22Rv1 (cell line): ENCODE measurements around the gene ZNF689.

ENCODE experiments used
- H3K27ac ChIP-seq: fragments of 450-650 bp; 2 replicates; pipeline ENCODE4 v1.5.1; 2017
- CTCF ChIP-seq: fragments of 450-650 bp; IDR thresholded peaks from 2 replicates; pipeline ENCODE4 v1.5.1; 2017; ENCODE audit warnings: mild to moderate bottlenecking
- ZFX ChIP-seq: fragments of 450-650 bp; IDR thresholded peaks from 2 replicates; pipeline ENCODE4 v1.6.1; 2017; ENCODE audit warnings: antibody characterized with exemption, borderline replicate concordance

ZNF689 gene

GRCh38 chr16:30628628-30629540 lies 18.7 kb upstream of the ZNF689 start:
- TF ChIP-seq CTCF (peak; percentile 92), ZFX (no peak)
- H3K27ac ChIP-seq = no peak overlapping the region

- TF ChIP-seq ZFX = no peak
- TF ChIP-seq CTCF = no peak
- no peak overlapping the region for H3K27ac ChIP-seq
Measured at GRCh38 chr16:30626236-30626635, 16.0 kb upstream of the ZNF689 start.

- H3K27ac ChIP-seq = no peak overlapping the region
- TF ChIP-seq ZFX = no peak
- TF ChIP-seq CTCF = no peak
Measured at GRCh38 chr16:30623536-30624283, 13.5 kb upstream of the ZNF689 start.

- H3K27ac ChIP-seq = no peak overlapping the region
Measured at GRCh38 chr16:30622455-30623032, 12.4 kb upstream of the ZNF689 start.

GRCh38 chr16:30621765-30622164 lies 11.6 kb upstream of the ZNF689 start:
- no peak overlapping the region for H3K27ac ChIP-seq
- TF ChIP-seq CTCF = no peak
- no peak for TF ChIP-seq ZFX

More at GRCh38 chr16:30622455-30623032, 12.4 kb upstream of the ZNF689 start:
- TF ChIP-seq ZFX = no peak
- no peak for TF ChIP-seq CTCF

- H3K27ac ChIP-seq = no peak overlapping the region
- TF ChIP-seq ZFX = no peak
- no peak for TF ChIP-seq CTCF
Measured at GRCh38 chr16:30620169-30620568, 10.0 kb upstream of the ZNF689 start.
